ENCODE results near the gene TOP1.

GRCh38 chr20:41047975-41048305, 19.3 kb downstream of the TOP1 start:
- TF ChIP-seq REST (IDR thresholded peaks at IDR 0.05) (no peak), PBX3 (IDR thresholded peaks at IDR 0.05) (no peak), TFCP2L1 (CRISPR knock-in tag; IDR thresholded peaks at IDR 0.05) (no peak), JUN (IDR thresholded peaks at IDR 0.05) (no peak)

Measured in A549 (cell line).